H9 (cell line): ENCODE measurements around the gene FAM107A. TPM values are rescaled to one million over a fixed set of nuclear protein-coding genes. Genes with fewer than 3 reads are reported as not detected.

ENCODE experiments used
- DNase-seq: peaks from one replicate; pipeline ENCODE4 v3.0.0-alpha.2; 2017
- H2AFZ ChIP-seq: one replicate; pipeline ENCODE4 v1.6.1; 2013; ENCODE audit warnings: mild to moderate bottlenecking, low read length, control low read depth, moderate library complexity
- H2AK5ac ChIP-seq: 2 replicates; pipeline ENCODE4 v1.6.1; 2013; ENCODE audit warnings: low read length, control low read depth, mixed read lengths; ENCODE audit not compliant: insufficient read length
- H2BK120ac ChIP-seq: one replicate; pipeline ENCODE4 v1.6.1; 2013; ENCODE audit warnings: low read depth, mild to moderate bottlenecking, low read length, control low read depth, inconsistent platforms; ENCODE audit not compliant: poor library complexity, severe bottlenecking
- H2BK12ac ChIP-seq: 2 replicates; pipeline ENCODE4 v1.6.1; 2013; ENCODE audit warnings: low read length, control low read depth, mixed read lengths, low read depth; ENCODE audit not compliant: insufficient read length
- H2BK15ac ChIP-seq: 2 replicates; pipeline ENCODE4 v1.6.1; 2013; ENCODE audit warnings: low read depth, low read length, control low read depth
- H2BK20ac ChIP-seq: one replicate; pipeline ENCODE4 v1.6.1; 2013; ENCODE audit warnings: low read depth, mild to moderate bottlenecking, low read length, control low read depth, inconsistent platforms; ENCODE audit not compliant: poor library complexity, severe bottlenecking
- H2BK5ac ChIP-seq: 2 replicates; pipeline ENCODE4 v1.6.1; 2013; ENCODE audit warnings: low read length, control low read depth, mixed read lengths; ENCODE audit not compliant: insufficient read length
- H3K14ac ChIP-seq: 2 replicates; pipeline ENCODE4 v1.6.1; 2013; ENCODE audit warnings: low read length, control low read depth; ENCODE audit not compliant: insufficient read depth
- H3K18ac ChIP-seq: 2 replicates; pipeline ENCODE4 v1.6.1; 2013; ENCODE audit warnings: low read depth, mild to moderate bottlenecking, mixed read lengths, low read length, control low read depth; ENCODE audit not compliant: insufficient read length
- H3K23ac ChIP-seq: 2 replicates; pipeline ENCODE4 v1.6.1; 2013; ENCODE audit warnings: low read length, control low read depth, mixed read lengths, low read depth; ENCODE audit not compliant: insufficient read length
- H3K23me2 ChIP-seq: 2 replicates; pipeline ENCODE4 v1.6.1; 2013; ENCODE audit warnings: low read depth, mild to moderate bottlenecking, mixed read lengths, low read length, control low read depth; ENCODE audit not compliant: insufficient read length, poor library complexity, severe bottlenecking
- H3K27ac ChIP-seq: 2 replicates; pipeline ENCODE4 v1.5.1; 2013; ENCODE audit warnings: low read length, control low read depth, mixed read lengths, low read depth; ENCODE audit not compliant: insufficient read length
- H3K27me3 ChIP-seq: 2 replicates; pipeline ENCODE4 v1.6.1; 2013; ENCODE audit warnings: low read length, control low read depth, inconsistent platforms; ENCODE audit not compliant: insufficient read depth
- H3K4ac ChIP-seq: 2 replicates; pipeline ENCODE4 v1.6.1; 2013; ENCODE audit warnings: low read depth, mild to moderate bottlenecking, control low read depth, inconsistent platforms, low read length, moderate library complexity
- H3K4me1 ChIP-seq: 2 replicates; pipeline ENCODE4 v1.6.1; 2013; ENCODE audit warnings: low read length, control low read depth, inconsistent platforms; ENCODE audit not compliant: insufficient read depth
- H3K4me2 ChIP-seq: 2 replicates; pipeline ENCODE4 v1.6.1; 2013; ENCODE audit warnings: low read length, control low read depth, mixed read lengths; ENCODE audit not compliant: insufficient read length, insufficient read depth
- H3K56ac ChIP-seq: 2 replicates; pipeline ENCODE4 v1.6.1; 2013; ENCODE audit warnings: low read depth, mild to moderate bottlenecking, mixed read lengths, low read length, control low read depth; ENCODE audit not compliant: insufficient read length
- H3K79me1 ChIP-seq: 2 replicates; pipeline ENCODE4 v1.6.1; 2013; ENCODE audit warnings: low read depth, mild to moderate bottlenecking, moderate library complexity, low read length, control low read depth, inconsistent platforms; ENCODE audit not compliant: insufficient read depth, poor library complexity, severe bottlenecking
- H3K79me2 ChIP-seq: 2 replicates; pipeline ENCODE4 v1.6.1; 2013; ENCODE audit warnings: low read length, control low read depth, inconsistent platforms; ENCODE audit not compliant: insufficient read depth
- H3K9ac ChIP-seq: 2 replicates; pipeline ENCODE4 v1.6.1; 2013; ENCODE audit warnings: low read length, control low read depth, mixed read lengths; ENCODE audit not compliant: insufficient read length; ENCODE audit errors: extremely low read depth
- H3K9me3 ChIP-seq: one replicate; pipeline ENCODE4 v1.6.1; 2013; ENCODE audit warnings: low read depth, low read length, inconsistent platforms; ENCODE audit not compliant: control insufficient read depth
- H3T11ph ChIP-seq: one replicate; pipeline ENCODE4 v1.6.1; 2013; ENCODE audit warnings: mild to moderate bottlenecking, low read length, control low read depth, inconsistent platforms
- H4K20me1 ChIP-seq: one replicate; pipeline ENCODE4 v1.6.1; 2013; ENCODE audit not compliant: control insufficient read depth, insufficient read length, insufficient read depth
- H4K5ac ChIP-seq: 2 replicates; pipeline ENCODE4 v1.6.1; 2013; ENCODE audit warnings: low read depth, mild to moderate bottlenecking, mixed read lengths, low read length, control low read depth; ENCODE audit not compliant: insufficient read length
- H4K8ac ChIP-seq: replicated peaks from 2 replicates; pipeline ENCODE4 v1.6.1; 2013; ENCODE audit warnings: low read length, control low read depth, mixed read lengths, low read depth; ENCODE audit not compliant: insufficient read length
- H4K91ac ChIP-seq: 2 replicates; pipeline ENCODE4 v1.6.1; 2013; ENCODE audit warnings: low read depth, mild to moderate bottlenecking, moderate library complexity, mixed read lengths, low read length, control low read depth; ENCODE audit not compliant: insufficient read length
- H3K27ac Mint-ChIP-seq, 3 experiments: 2 replicates in 2 of 3; 3 replicates in 1 of 3; pipeline ENCODE4 v1.8.0; 2020 to 2021; ENCODE audit warnings: mixed read lengths in 3 of 3, mild to moderate bottlenecking in 1 of 3, moderate library complexity in 1 of 3
- H3K27me3 Mint-ChIP-seq: 2 replicates; pipeline ENCODE4 v1.8.0; 2021; ENCODE audit warnings: low read depth, mild to moderate bottlenecking, moderate library complexity, mixed read lengths
- H3K36me3 Mint-ChIP-seq, 3 experiments: 2 replicates in 2 of 3; 3 replicates in 1 of 3; pipeline ENCODE4 v1.8.0; 2020 to 2021; ENCODE audit warnings: low read depth in 3 of 3, mixed read lengths in 3 of 3; ENCODE audit not compliant: insufficient read depth in 1 of 3
- H3K4me1 Mint-ChIP-seq, 2 experiments: 2 replicates each; pipeline ENCODE4 v1.8.0; 2020; ENCODE audit warnings: mixed read lengths in 2 of 2
- H3K4me3 Mint-ChIP-seq, 2 experiments: 2 replicates in 1 of 2; 3 replicates in 1 of 2; pipeline ENCODE4 v1.8.0; 2020 to 2021; ENCODE audit warnings: mild to moderate bottlenecking in 2 of 2, mixed read lengths in 2 of 2, moderate library complexity in 1 of 2
- H3K9me3 Mint-ChIP-seq, 2 experiments: 2 replicates in 1 of 2; 3 replicates in 1 of 2; pipeline ENCODE4 v1.8.0; 2020; ENCODE audit warnings: mild to moderate bottlenecking in 2 of 2, mixed read lengths in 2 of 2, moderate library complexity in 1 of 2
- WGBS: extraction: QIAGEN DNeasy Blood & Tissue Kit; methylation state at CpG from one replicate; pipeline ENCODE4 v1.1.7; 2013; ENCODE audit warnings: missing lambda C conversion rate, low lambda C conversion rate, mixed read lengths; ENCODE audit not compliant: insufficient read length; ENCODE audit errors: extremely low coverage; 5-methylcytosine and 5-hydroxymethylcytosine counted together
- total RNA-seq: library from RNA; stranded (reverse); gene quantifications from 2 replicates; pipeline ENCODE4 v1.2.1, GENCODE V29; 2021
- TF ChIP-seq, protein P1 (sequence below): fragments of 200-600 bp; sonication (generic); conservative IDR thresholded peaks from 3 replicates; pipeline ENCODE4 v1.8.0; 2021; ENCODE audit warnings: antibody characterized with exemption, mild to moderate bottlenecking

The FAM107A gene
- total RNA-seq, 1 experiment from 2014 or later, result 0.11 TPM

DNA sequence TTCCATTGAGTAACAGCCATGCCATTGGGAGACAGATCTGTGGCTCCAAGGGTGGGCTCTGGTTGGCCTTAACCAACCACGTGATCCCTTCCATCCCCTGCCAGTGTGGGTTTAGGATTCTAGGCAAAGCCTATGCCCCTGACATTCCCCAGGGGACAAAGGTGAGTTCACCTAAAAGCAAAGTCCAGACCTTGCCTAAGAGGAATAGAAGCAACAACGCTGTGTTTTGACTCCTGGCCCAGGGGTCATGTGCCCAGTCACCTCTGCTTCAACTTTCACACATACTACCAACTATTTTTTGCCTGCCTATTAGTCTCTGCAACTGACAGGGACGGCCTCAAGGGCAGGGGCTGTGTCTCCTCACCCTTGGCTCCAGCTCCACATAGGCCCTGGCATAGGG, 47.4 kb upstream of the FAM107A start:
- no peak for DNase-seq
- Histone ChIP-seq H3K27ac (no peak overlapping the region), H3K14ac (no peak overlapping the region), H3K56ac (no peak overlapping the region), H2BK20ac (no peak overlapping the region), H3K18ac (no peak overlapping the region), H4K8ac (no peak overlapping the region), H3K23ac (no peak overlapping the region), H3K4me1 (no peaks in the 10 kb centered on the region), H2BK120ac (no peak overlapping the region), H4K20me1 (no peaks in the 10 kb centered on the region), H3K9ac (no peak overlapping the region), H4K5ac (no peak overlapping the region), H3K23me2 (no peaks in the 10 kb centered on the region), H3K79me1 (no peaks in the 10 kb centered on the region), H3K27me3 (no peaks in the 10 kb centered on the region), H3K79me2 (no peaks in the 10 kb centered on the region), H2BK15ac (no peak overlapping the region), H2AK5ac (no peak overlapping the region), H3K4me2 (no peak overlapping the region), H3T11ph (no peak overlapping the region), H2AFZ (no peak overlapping the region), H2BK5ac (no peak overlapping the region), H4K91ac (no peak overlapping the region), H3K4ac (no peak overlapping the region), H2BK12ac (no peak overlapping the region), H3K9me3 (no peaks in the 10 kb centered on the region)
- WGBS, result no CpG with 5 or more reads among the region's 3 CpGs
- Mint-ChIP-seq H3K27ac (no peak overlapping the region; a peak in 1 of 7 replicates), H3K9me3 (no peaks in the 10 kb centered on the region), H3K36me3 (no peaks in the 10 kb centered on the region), H3K4me1 (peaks cover 0 to 9% of the 10 kb centered on the region in 2 experiments; a peak in 2 of 4 replicates), H3K4me3 (no peak overlapping the region), H3K27me3 (peaks cover 7% of the 10 kb centered on the region)
- TF ChIP-seq, protein P1, sequence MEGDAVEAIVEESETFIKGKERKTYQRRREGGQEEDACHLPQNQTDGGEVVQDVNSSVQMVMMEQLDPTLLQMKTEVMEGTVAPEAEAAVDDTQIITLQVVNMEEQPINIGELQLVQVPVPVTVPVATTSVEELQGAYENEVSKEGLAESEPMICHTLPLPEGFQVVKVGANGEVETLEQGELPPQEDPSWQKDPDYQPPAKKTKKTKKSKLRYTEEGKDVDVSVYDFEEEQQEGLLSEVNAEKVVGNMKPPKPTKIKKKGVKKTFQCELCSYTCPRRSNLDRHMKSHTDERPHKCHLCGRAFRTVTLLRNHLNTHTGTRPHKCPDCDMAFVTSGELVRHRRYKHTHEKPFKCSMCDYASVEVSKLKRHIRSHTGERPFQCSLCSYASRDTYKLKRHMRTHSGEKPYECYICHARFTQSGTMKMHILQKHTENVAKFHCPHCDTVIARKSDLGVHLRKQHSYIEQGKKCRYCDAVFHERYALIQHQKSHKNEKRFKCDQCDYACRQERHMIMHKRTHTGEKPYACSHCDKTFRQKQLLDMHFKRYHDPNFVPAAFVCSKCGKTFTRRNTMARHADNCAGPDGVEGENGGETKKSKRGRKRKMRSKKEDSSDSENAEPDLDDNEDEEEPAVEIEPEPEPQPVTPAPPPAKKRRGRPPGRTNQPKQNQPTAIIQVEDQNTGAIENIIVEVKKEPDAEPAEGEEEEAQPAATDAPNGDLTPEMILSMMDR, result no peak
